ENCODE results near the gene IL16.

DNA sequence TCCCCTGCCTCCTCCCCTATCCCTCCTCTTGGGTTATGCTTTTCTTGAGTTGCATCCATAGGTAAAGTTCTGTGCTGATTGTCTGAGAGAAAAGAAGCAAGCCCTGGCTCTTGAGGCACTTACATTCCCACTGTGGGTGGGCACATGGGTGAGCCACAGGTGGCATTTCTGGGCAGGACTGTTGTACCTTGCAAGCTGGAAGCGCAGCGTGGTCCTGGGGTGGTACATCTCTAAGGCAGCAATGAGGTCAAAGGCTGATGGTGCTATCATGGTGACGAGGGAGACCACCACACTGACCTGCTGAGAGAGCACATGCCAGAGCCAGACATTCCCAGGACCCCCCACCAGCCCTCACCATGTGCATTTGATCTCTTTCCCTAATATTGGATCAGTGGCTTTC, 152.6 kb downstream of the IL16 start:
- no peak for TF ChIP-seq TAF1 (IDR thresholded peaks at IDR 0.05; ENCODE audit: borderline replicate concordance, insufficient read depth, low read length)
- TF ChIP-seq SIN3A (IDR thresholded peaks at IDR 0.05; ENCODE audit: borderline replicate concordance, insufficient read depth, low read length), result no peak
- no peak for TF ChIP-seq REST (IDR thresholded peaks at IDR 0.05; ENCODE audit: insufficient read depth in 1 of 2, low read depth in 2 of 2, low read length in 2 of 2)
- TF ChIP-seq POLR2AphosphoS5 (IDR thresholded peaks at IDR 0.05; ENCODE audit: low read depth, low read length), result no peak
